Activated CD8-positive, alpha-beta T cell treated with anti-CD3 and anti-CD28 coated beads for 36 hours (primary cell): ENCODE data around the gene SMCO3. TPM values are rescaled to one million over a fixed set of nuclear protein-coding genes. Genes with fewer than 3 reads are reported as not detected.

Experiments
- ATAC-seq: fragments of 200-7000 bp; cut with Tn5 transposase; one replicate; pipeline ENCODE4 v1.10.0; 2021; ENCODE audit warnings: mild to moderate bottlenecking, moderate library complexity
- CTCF ChIA-PET: fragments of 350-600 bp; sonication (Branson Sonifier 250); formaldehyde crosslinking; loops from one replicate; lab custom pipeline; 2021; ENCODE audit warnings: antibody characterized with exemption; lab: Charles Lee
- POLR2A ChIA-PET: fragments of 350-600 bp; sonication (Branson Sonifier 250); formaldehyde crosslinking; loops from one replicate; lab custom pipeline; 2021; ENCODE audit warnings: antibody characterized with exemption; lab: Charles Lee
- DNase-seq: peaks from one replicate; pipeline ENCODE4 v3.0.0-alpha.2; 2020
- H3K27ac Mint-ChIP-seq: one replicate; pipeline ENCODE4 v1.8.0; 2021; ENCODE audit warnings: mild to moderate bottlenecking, mixed read lengths
- H3K27me3 Mint-ChIP-seq: one replicate; pipeline ENCODE4 v1.8.0; 2021; ENCODE audit warnings: mixed read lengths
- H3K36me3 Mint-ChIP-seq: one replicate; pipeline ENCODE4 v1.8.0; 2021; ENCODE audit warnings: low read depth, mixed read lengths
- H3K4me1 Mint-ChIP-seq: one replicate; pipeline ENCODE4 v1.8.0; 2021; ENCODE audit warnings: low read depth, mixed read lengths
- H3K4me3 Mint-ChIP-seq: one replicate; pipeline ENCODE4 v1.8.0; 2021; ENCODE audit warnings: mild to moderate bottlenecking, moderate library complexity, mixed read lengths
- H3K9me3 Mint-ChIP-seq: one replicate; pipeline ENCODE4 v1.8.0; 2021; ENCODE audit warnings: mixed read lengths
- intact Hi-C: fragments of 100-400 bp; cut with micrococcal nuclease; formaldehyde crosslinking; loops from one replicate; pipeline ENCODE4 v1.10.0; 2022
- total RNA-seq, 2 experiments: library from RNA; stranded (reverse); gene quantifications; one replicate each; pipeline ENCODE4 v1.2.3, GENCODE V29; 2021
- TF ChIP-seq, protein P1 (sequence below): fragments of 200-600 bp; IDR thresholded peaks from one replicate; pipeline ENCODE4 v1.8.0; 2022; ENCODE audit warnings: antibody characterized with exemption, mild to moderate bottlenecking

The SMCO3 gene
- total RNA-seq, 2 experiments from 2014 or later, result not detected

GRCh38 chr12:14782756-14783155 lies 31.2 kb downstream of the SMCO3 start:
- DNase-seq (no peak), ATAC-seq (no peak)
- TF ChIP-seq, protein P1, sequence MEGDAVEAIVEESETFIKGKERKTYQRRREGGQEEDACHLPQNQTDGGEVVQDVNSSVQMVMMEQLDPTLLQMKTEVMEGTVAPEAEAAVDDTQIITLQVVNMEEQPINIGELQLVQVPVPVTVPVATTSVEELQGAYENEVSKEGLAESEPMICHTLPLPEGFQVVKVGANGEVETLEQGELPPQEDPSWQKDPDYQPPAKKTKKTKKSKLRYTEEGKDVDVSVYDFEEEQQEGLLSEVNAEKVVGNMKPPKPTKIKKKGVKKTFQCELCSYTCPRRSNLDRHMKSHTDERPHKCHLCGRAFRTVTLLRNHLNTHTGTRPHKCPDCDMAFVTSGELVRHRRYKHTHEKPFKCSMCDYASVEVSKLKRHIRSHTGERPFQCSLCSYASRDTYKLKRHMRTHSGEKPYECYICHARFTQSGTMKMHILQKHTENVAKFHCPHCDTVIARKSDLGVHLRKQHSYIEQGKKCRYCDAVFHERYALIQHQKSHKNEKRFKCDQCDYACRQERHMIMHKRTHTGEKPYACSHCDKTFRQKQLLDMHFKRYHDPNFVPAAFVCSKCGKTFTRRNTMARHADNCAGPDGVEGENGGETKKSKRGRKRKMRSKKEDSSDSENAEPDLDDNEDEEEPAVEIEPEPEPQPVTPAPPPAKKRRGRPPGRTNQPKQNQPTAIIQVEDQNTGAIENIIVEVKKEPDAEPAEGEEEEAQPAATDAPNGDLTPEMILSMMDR, result no peak
- no peak overlapping the region for H3K27ac Mint-ChIP-seq
- peaks cover 10% of the 10 kb centered on the region for H3K4me1 Mint-ChIP-seq
- intact Hi-C loops, result no loop called here
- H3K4me3 Mint-ChIP-seq, result no peak overlapping the region
- POLR2A ChIA-PET, result interaction anchor here (1.0 to 2.7 kb wide), 3 partner anchors 8 to 13 kb away, joined by 4 to 14 read pairs (median 13); a partner anchor contains a TSS
- CTCF ChIA-PET, result interaction anchor here (1.0 to 4.1 kb wide), 6 partner anchors 7 to 59 kb away, joined by 3 to 17 read pairs (median 6); partner anchors contain the start of genes C12orf60 and WBP11
- H3K27me3 Mint-ChIP-seq, result no peaks in the 10 kb centered on the region
- H3K36me3 Mint-ChIP-seq, result peaks cover 25% of the 10 kb centered on the region
- no peaks in the 10 kb centered on the region for H3K9me3 Mint-ChIP-seq

GRCh38 chr12:14781563-14781962 lies 32.4 kb downstream of the SMCO3 start:
- no peak overlapping the region for H3K4me3 Mint-ChIP-seq
- ChIA-PET POLR2A (interaction anchor here (0.7 to 2.7 kb wide), 4 partner anchors 12 to 58 kb away, joined by 3 to 13 read pairs (median 4); partner anchors contain the start of genes C12orf60 and WBP11), CTCF (interaction anchor here (0.7 to 4.1 kb wide), 6 partner anchors 8 to 32 kb away, joined by 3 to 12 read pairs (median 4); partner anchors contain the start of genes C12orf60 and WBP11)
- TF ChIP-seq, protein P1, result no peak
- ATAC-seq, result no peak
- H3K27me3 Mint-ChIP-seq, result no peaks in the 10 kb centered on the region
- peaks cover 14% of the 10 kb centered on the region for H3K4me1 Mint-ChIP-seq
- no peaks in the 10 kb centered on the region for H3K9me3 Mint-ChIP-seq
- H3K27ac Mint-ChIP-seq, result no peak overlapping the region
- H3K36me3 Mint-ChIP-seq, result peaks cover 15% of the 10 kb centered on the region
- intact Hi-C loops, result no loop called here
- no peak for DNase-seq

- Mint-ChIP-seq H3K27ac (no peak overlapping the region), H3K27me3 (no peaks in the 10 kb centered on the region), H3K9me3 (no peaks in the 10 kb centered on the region), H3K36me3 (peaks cover 14% of the 10 kb centered on the region), H3K4me3 (no peak overlapping the region), H3K4me1 (peaks cover 21% of the 10 kb centered on the region)
- TF ChIP-seq, protein P1, result no peak
- ChIA-PET CTCF (interaction anchor here (1.4 to 4.1 kb wide), 2 partner anchors 19 to 26 kb away, joined by 4 to 12 read pairs; no protein-coding TSS in a partner anchor), POLR2A (interaction anchor here (1.4 to 2.7 kb wide), 2 partner anchors 11 to 22 kb away, joined by 5 to 13 read pairs; partner anchors contain the start of genes C12orf60 and WBP11)
- intact Hi-C loops, result no loop called here
- ATAC-seq (no peak), DNase-seq (no peak)
Measured at GRCh38 chr12:14780859-14781258, 33.1 kb downstream of the SMCO3 start.

DNA sequence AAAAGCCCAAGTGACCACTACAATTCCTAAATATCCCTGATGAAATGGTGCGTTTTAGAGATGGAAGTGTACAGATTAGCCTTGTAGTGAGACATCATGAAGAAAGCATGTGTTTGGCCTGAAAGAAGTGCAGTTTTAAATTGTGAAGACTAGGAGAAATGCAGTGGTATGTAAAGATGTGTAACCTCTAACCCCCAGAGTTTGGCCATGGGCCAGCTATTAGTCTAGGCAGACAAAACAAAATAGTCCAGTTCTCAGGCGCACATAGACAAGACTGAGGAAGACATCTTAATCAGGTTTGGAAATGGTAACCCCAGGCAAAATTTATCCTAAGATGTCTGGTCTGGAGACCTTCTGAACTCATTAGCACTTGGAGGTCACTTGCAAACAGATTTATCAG lies 34.1 kb downstream of the SMCO3 start:
- TF ChIP-seq, protein P1, result no peak
- ChIA-PET POLR2A (interaction anchor here (1.0 to 1.3 kb wide), 2 partner anchors 9 to 181 kb away, joined by 4 to 7 read pairs; a partner anchor contains a TSS), CTCF (interaction anchor here (1.4 to 3.3 kb wide), 2 partner anchors 27 to 215 kb away, joined by 4 to 11 read pairs; no protein-coding TSS in a partner anchor)
- intact Hi-C loops, result no loop called here
- DNase-seq (no peak), ATAC-seq (no peak)
- H3K4me3 Mint-ChIP-seq, result no peak overlapping the region
- no peak overlapping the region for H3K27ac Mint-ChIP-seq
- H3K4me1 Mint-ChIP-seq, result peaks cover 23% of the 10 kb centered on the region
- no peaks in the 10 kb centered on the region for H3K9me3 Mint-ChIP-seq
- peaks cover 14% of the 10 kb centered on the region for H3K36me3 Mint-ChIP-seq
- H3K27me3 Mint-ChIP-seq, result no peaks in the 10 kb centered on the region

DNA sequence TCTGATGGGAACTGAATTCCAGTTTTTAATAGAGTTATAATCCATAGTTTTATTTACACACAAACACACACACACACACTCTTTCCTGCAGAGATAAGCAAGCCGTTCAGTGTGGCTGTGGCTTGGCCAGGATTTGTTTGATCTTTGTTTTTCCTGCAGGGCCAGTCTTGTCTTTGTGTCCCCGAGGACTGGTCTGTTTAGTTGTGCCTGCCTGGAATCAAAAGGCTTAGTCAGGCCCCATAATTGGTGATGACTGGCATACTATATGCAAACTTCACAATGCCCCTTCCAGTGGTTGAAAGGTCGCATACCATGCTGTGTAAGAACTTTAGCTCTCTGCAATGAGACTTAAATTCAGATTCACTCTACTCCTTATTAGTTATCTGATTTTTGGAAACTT lies 36.7 kb downstream of the SMCO3 start:
- Mint-ChIP-seq H3K27me3 (no peaks in the 10 kb centered on the region), H3K4me1 (peaks cover 28% of the 10 kb centered on the region), H3K4me3 (no peak overlapping the region), H3K9me3 (no peaks in the 10 kb centered on the region), H3K36me3 (peaks cover 5% of the 10 kb centered on the region), H3K27ac (no peak overlapping the region)
- TF ChIP-seq, protein P1, result no peak
- POLR2A ChIA-PET, result no interaction called here
- ATAC-seq (no peak), DNase-seq (no peak)
- CTCF ChIA-PET, result interaction anchor here (0.9 to 3.3 kb wide), 5 partner anchors 15 to 218 kb away, joined by 3 to 11 read pairs (median 4); no protein-coding TSS in a partner anchor
- intact Hi-C loops, result no loop called here
